ENCODE measurements around the gene LRFN2. TPM values are rescaled to one million over a fixed set of nuclear protein-coding genes. Genes with fewer than 3 reads are reported as not detected.

Gene LRFN2
- total RNA-seq, 3 donors from 2014 or later = not detected

- H3K27ac ChIP-seq = no peak overlapping the region
- no peak for TF ChIP-seq POLR2A (IDR thresholded peaks at IDR 0.05)
- TF ChIP-seq POLR2AphosphoS5 (IDR thresholded peaks at IDR 0.05) = no peak
- TF ChIP-seq CTCF (IDR thresholded peaks at IDR 0.05) = no peak
- H3K9me3 ChIP-seq = no peaks in the 10 kb centered on the region
- H3K27me3 ChIP-seq = no peaks in the 10 kb centered on the region
- H3K4me1 ChIP-seq = no peaks in the 10 kb centered on the region
- no peak for DNase-seq (ENCODE audit: low spot score in 2 of 2)
- H3K36me3 ChIP-seq = no peaks in the 10 kb centered on the region
- no peak overlapping the region for H3K4me3 ChIP-seq
- intact Hi-C loops (cut with DNase I; ENCODE audit: low total_unique reads) = no loop called here
Observed at GRCh38 chr6:40432982-40433381, 154.2 kb downstream of the LRFN2 start.

- Histone ChIP-seq H3K9me3 (no peaks in the 10 kb centered on the region), H3K36me3 (no peaks in the 10 kb centered on the region), H3K4me1 (no peaks in the 10 kb centered on the region), H3K4me3 (no peak overlapping the region), H3K27me3 (no peaks in the 10 kb centered on the region), H3K27ac (no peak overlapping the region)
- TF ChIP-seq POLR2AphosphoS5 (IDR thresholded peaks at IDR 0.05) = no peak
- TF ChIP-seq POLR2A (IDR thresholded peaks at IDR 0.05) = no peak
- intact Hi-C loops (cut with DNase I; ENCODE audit: low total_unique reads) = no loop called here
- DNase-seq (ENCODE audit: low spot score in 2 of 2) = no peak
Observed at GRCh38 chr6:40431706-40432105, 155.5 kb downstream of the LRFN2 start.

GRCh38 chr6:40427196-40427595, 160.0 kb downstream of the LRFN2 start:
- intact Hi-C loops (cut with DNase I; ENCODE audit: low total_unique reads) = no loop called here
- Histone ChIP-seq H3K27ac (no peak overlapping the region), H3K36me3 (no peaks in the 10 kb centered on the region), H3K4me3 (no peak overlapping the region), H3K27me3 (no peaks in the 10 kb centered on the region), H3K9me3 (no peaks in the 10 kb centered on the region), H3K4me1 (no peaks in the 10 kb centered on the region)
- TF ChIP-seq POLR2AphosphoS5 (IDR thresholded peaks at IDR 0.05) = no peak
- no peak for TF ChIP-seq POLR2A (IDR thresholded peaks at IDR 0.05)
- no peak for TF ChIP-seq CTCF (IDR thresholded peaks at IDR 0.05)
- DNase-seq (ENCODE audit: low spot score in 2 of 2) = peak in 1 of 2 donors; percentile 26

GRCh38 chr6:40426346-40427066, 160.7 kb downstream of the LRFN2 start:
- Histone ChIP-seq H3K36me3 (no peaks in the 10 kb centered on the region), H3K4me3 (no peak overlapping the region), H3K27ac (no peak overlapping the region), H3K4me1 (no peaks in the 10 kb centered on the region), H3K9me3 (no peaks in the 10 kb centered on the region), H3K27me3 (no peaks in the 10 kb centered on the region)
- no peak for DNase-seq (ENCODE audit: low spot score in 2 of 2)
- TF ChIP-seq POLR2A (IDR thresholded peaks at IDR 0.05) = no peak
- no peak for TF ChIP-seq CTCF (IDR thresholded peaks at IDR 0.05)
- intact Hi-C loops (cut with DNase I; ENCODE audit: low total_unique reads) = no loop called here

GRCh38 chr6:40425192-40425919, 161.8 kb downstream of the LRFN2 start:
- no peak for TF ChIP-seq CTCF (IDR thresholded peaks at IDR 0.05)
- peak in 1 of 3 donors; percentile 18 for TF ChIP-seq POLR2AphosphoS5 (IDR thresholded peaks at IDR 0.05)
- DNase-seq (ENCODE audit: low spot score in 2 of 2) = peak; percentile 50 to 84

More at GRCh38 chr6:40425192-40425919, 161.8 kb downstream of the LRFN2 start:
- Histone ChIP-seq H3K36me3 (no peaks in the 10 kb centered on the region), H3K27ac (peak overlapping the region in 1 of 2 donors; percentile 48), H3K27me3 (no peaks in the 10 kb centered on the region), H3K9me3 (no peaks in the 10 kb centered on the region), H3K4me1 (no peaks in the 10 kb centered on the region), H3K4me3 (no peak overlapping the region)
- intact Hi-C loops (cut with DNase I; ENCODE audit: low total_unique reads) = no loop called here

Data from breast epithelium (tissue), 4 donors.